EL (cell line): ENCODE measurements around the gene RAB3D.
A peak's percentile ranks its signal among the peaks of the same experiment; 100 is the strongest.
"Not testable (repeated sequence)": the region's sequence is repeated elsewhere in the genome, so short reads cannot be mapped to it uniquely, and the experiment has no call there.

Source experiments
- DNase-seq: peaks from one replicate; pipeline ENCODE4 v3.0.0-alpha.2; 2016

Gene RAB3D

GRCh38 chr19:11338121-11338520 is 1.3 kb downstream of the RAB3D start:
- DNase-seq: no peak

DNA sequence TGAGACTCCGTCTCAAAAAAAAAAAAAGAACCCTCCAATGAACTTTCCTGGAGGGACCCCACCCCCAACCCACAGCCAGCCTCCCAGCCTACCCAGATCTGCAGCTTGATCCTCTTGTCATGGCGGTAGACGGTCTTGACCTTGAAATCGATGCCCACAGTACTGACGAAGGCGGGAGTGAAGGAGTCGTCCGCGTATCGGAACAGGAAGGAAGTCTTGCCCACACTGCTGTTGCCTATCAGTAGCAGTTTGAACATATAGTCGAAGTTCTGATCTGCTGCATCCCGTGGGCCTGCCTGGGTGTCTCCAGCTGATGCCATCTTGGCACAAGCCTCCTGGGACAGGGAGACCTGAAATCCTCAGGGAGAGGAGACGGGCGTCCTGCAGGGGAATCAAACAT is 2.4 kb downstream of the RAB3D start:
- DNase-seq: no peak

DNA sequence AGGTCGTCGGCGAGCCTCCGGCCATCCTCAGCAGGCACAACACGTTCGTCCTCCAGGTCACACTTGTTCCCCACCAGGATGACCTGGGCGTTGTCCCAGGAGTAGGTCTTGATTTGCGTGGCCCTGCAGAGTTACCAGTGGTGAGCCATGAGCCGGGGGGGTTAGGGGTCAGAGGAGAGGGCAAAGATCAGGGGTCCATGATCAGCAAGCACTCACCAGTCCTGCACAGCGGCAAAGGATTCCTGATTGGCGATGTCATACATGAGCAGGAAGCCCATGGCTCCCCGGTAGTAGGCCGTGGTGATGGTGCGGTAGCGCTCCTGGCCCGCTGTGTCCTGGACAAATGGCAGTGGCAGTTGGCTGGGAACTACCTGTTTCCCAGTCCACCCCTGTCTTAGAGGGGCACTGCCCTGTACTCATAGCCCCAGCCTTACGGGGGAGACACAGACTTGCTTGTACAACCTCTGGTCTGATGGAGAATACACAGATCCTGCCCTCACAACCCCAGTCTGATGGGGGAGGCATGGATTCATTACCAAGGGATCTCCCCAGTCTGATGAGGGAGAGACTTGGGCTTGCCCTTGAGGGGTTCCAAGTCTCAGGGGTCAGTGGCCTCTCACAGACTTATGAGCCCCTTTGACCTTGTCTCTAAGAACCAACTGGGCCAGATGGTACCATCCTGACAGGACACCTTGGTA is 3.9 kb downstream of the RAB3D start:
- DNase-seq: no peak

DNA sequence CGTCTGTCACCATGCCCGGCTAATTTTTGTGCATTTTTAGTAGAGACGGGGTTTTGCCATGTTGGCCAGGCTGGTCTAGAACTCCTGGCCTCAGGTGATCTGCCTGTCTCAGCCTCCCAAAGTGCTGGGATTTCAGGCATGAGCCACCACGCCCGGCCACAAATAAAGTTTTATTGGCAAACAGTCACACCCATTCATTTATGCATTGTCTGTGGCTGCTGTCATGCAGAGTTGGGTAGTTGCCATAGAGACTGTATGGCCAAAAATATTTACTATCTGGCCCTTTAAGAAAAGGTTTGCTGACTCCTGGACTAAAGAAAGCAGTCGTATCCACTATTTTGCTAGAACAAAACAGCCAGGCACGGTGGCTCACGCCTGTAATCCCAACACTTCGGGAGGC is 5.6 kb downstream of the RAB3D start:
- not testable (repeated sequence) for DNase-seq

DNA sequence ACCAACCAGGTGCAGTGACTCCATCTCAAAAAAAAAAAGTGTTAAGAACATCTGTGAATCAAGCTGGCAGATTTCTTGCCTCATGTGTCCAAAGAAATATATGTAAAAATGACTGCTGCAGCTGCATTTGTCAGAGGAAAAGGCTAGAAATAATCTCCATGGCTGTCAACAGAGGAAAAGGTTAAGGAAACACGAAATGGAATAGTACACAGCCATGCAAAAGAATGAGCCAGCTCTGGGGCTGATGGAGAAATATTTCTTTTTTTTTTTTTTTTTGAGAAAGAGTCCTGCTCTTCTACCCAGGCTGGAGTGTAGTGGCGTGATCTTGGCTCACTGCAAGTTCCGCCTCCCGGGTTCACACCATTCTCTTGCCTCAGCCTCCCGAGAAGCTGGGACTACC is 6.6 kb downstream of the RAB3D start:
- DNase-seq: no peak

GRCh38 chr19:11331502-11331901 is 8.0 kb downstream of the RAB3D start:
- DNase-seq: no peak

DNA sequence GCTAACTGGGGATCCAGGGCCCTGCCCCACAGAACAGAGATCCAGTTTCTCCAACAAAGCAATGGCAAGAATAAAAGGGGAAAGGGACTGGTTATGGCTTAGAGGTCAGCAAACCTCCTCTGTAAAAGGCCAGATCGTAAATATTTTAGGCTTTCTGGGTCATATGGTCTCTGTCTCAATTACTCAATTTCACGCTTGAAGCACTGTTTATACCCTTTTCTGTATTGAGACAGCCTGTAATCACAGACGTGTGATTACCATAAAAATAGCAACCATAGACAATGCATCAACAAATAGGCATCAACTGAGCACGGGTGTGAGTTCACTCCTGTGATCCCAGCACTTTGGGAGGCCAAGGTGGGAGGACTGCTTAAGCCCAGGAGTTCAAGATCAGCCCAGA is 9.3 kb downstream of the RAB3D start:
- DNase-seq: no peak

GRCh38 chr19:11325544-11325943 is 13.9 kb downstream of the RAB3D start:
- no peak for DNase-seq

DNA sequence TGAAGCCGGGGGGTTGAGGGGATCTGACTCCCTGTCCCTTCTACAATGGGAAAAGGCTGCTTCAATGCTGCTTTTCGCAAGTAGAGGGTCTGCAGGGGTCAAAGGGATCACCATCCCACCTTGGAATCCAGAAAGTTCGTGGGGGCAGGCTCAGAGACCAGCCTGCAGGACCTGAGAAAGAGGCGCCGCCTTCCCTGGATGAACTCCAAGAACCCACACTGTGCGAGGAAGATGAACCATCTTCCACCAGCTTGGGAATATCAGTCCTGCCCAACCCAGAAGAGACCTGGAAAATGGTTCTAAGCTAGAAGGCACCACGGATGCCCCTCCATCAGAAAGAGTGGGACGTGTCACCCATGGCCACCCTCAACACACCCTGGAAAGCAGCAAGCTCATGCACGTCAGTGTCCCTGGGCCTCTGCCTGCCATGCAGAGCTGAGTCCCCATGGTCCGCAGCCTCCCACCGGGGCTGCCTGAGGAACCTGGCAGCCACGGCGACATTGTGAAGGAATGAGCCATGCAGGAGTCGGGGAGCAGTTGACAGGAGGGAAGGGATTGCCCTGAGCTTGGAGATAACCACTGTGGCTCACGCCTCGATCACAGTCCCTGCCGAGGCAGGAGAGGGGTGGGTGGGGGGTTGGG is 14.6 kb downstream of the RAB3D start:
- no peak for DNase-seq

GRCh38 chr19:11324079-11324661 is 15.3 kb downstream of the RAB3D start:
- DNase-seq: peak; percentile 93

DNA sequence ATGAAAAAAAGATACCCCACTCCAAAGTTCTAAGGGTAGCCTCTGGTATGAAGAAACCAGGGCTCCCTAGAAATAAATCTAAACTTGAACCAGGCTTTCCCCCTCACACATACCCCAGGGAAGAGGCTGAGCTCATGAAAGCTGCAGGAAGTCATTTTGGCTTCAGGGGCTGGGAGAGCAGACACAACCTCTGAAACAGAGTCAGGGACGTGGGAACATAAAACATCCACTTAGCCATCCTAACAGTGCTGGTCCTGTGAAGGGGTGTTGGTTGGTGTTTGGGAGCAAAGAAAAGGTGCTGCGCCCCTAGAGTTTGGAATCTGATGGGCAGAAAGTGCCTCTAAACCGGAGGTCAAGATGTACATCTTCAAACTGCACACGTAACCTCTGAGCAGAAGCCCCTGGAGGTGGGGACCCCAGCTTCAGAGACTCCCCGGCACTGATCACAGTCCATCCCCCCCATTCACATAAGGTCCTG is 15.8 kb downstream of the RAB3D start:
- DNase-seq: no peak

- DNase-seq: no peak
Observed at GRCh38 chr19:11322269-11323024, 17.0 kb downstream of the RAB3D start.

DNA sequence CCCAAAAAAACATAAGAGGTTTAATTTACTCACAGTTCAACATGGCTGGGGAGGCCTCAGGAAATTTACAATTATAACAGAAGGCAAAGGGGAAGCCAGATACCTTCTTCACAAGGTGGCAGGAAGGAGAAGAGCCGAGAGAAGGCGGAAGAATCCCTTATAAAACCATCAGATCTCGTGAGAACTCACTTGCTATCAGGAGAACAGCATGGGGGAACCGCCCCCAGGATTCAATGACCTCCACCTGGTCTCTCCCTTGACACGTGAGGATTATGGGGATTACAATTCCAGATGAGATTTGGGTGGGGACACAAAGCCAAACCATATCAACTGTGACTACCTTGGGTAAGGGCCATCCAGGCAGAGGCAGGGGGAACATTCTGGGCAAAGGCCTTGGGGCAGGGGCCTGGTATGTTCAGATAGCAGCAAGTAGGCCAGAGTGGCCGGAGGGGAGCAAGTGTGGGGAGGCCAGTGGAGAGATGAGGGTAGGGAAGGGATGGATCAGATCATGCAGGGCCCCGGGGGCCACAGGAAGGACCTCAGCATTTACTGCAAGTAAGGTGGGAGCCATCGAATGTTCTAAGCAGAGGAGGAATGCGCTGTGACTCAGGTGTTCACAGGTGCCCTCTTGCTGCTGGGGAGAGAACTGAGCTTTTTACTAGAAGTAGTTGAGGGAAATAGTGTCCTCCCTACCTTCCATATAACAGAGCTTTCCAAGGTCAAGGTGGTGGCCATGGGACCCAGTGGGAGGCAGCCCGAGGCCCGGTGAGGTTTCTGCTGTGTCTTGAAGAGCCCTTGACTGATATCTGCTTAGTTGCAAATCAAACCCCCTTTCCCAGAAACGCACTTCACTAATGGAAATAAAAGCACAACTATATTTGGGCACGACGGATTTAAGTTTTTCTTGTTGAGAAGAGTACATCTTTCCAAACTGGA is 18.0 kb downstream of the RAB3D start:
- no peak for DNase-seq

DNA sequence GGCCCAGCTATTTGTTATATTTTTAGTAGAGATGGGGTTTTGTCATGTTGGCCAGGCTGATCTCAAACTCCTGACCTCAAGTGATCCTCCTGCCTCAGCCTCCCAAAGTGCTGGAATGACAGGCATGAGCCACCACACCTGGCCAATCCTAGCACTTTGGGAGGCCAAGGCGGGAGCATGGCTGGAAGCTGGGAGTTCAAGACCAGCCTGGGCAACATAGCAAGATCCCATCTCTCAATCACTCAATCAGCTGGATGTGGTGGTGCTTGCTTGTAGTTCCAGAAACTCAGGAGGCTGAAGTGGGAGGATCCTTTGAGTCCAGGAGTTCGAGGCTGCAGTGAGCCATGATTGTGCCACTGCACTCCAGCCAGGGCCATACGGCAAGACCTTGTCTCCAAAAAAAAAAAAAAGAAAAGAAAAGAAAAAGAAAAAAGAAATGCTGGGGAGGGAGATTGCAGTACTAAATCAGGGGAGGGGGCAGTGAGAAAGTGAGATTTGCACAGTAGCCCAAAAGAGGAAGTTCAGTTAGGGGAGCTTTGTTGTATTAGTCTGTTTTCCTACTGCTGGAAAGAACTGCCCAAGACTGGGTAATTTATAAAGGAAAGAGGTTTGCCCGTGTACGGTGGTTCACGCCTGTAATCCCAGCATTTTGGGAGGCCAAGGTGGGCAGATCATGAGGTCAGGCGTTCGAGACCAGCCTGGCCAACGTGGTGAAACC is 19.0 kb downstream of the RAB3D start:
- DNase-seq: not testable (repeated sequence)

DNA sequence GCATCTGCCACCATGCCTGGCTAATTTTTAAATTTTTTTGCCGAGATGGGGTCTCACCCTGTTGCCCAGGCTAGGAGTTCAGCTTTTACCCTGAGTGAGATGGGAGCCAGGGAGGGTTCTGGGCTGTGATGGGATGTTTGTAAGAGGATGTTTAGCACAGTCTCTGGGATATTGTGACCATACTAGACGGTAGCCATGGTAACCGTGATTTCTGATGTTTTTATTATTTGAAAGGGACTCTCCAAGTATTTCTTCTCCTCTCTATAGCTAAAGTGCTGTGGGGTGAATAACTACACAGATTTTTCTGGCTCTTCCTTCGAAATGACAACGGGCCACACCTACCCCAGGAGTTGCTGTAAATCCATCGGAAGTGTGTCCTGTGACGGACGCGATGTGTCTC is 33.1 kb downstream of the RAB3D start:
- DNase-seq: no peak

DNA sequence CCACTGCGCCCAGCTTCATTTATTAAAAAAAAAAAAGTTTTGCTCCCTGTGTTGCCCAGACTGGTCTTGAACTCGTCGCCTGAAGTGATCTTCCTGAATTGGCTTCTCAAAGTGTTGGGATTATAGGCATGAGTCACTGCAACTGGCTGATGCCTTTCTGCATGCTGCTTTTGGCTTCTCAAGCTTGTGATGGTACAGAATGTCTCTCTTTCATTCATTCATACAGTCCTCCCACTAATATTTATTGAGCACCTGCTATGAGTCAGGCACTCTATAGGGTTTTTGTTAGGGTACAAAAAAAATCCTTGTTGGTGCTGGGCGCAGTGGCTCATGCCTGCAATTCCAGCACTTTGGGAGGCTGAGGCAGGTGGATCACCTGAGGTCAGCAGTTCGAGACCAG is 34.5 kb downstream of the RAB3D start:
- DNase-seq: no peak

GRCh38 chr19:11300811-11301120 is 38.7 kb downstream of the RAB3D start:
- DNase-seq: no peak

DNA sequence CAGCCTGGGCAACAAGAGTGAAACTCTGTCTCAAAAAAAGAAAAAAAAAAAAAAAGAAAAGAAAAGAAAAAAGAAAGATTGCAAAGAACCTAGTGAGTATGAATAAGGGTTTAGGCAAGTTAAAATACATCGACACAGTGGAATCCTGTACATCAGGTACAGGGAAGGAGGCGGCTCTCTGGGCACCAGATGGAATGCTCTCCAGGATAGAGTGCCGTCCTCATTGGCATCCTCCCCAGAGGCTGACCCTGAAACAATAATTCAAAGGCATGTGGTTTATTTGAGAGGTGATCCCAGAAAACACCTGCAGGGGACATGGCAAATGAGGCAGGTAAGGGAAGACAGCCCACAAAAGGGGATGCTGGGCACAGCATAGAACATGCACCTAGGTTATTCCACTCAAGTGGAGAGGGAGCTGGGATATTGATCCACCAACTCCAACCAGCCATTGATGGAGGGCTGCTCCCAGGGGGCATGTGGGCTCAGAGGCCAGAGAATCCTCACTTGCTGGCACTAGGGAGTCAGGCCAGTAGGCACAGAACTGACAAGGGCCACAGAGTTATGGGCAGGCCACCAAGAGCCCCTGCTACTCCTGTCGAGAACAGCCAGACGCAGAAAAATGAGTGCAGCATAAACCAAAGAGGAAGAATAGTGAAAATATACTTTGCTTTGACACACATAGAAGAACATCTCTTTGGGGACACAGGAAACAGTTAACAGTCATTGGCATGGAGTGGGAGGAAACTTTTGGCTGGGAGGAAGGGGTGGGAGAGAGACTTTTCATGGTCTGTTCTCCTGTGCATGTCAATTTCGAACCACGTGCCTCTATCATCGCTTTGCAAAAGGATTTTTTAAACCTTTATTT is 39.3 kb downstream of the RAB3D start:
- no peak for DNase-seq

DNA sequence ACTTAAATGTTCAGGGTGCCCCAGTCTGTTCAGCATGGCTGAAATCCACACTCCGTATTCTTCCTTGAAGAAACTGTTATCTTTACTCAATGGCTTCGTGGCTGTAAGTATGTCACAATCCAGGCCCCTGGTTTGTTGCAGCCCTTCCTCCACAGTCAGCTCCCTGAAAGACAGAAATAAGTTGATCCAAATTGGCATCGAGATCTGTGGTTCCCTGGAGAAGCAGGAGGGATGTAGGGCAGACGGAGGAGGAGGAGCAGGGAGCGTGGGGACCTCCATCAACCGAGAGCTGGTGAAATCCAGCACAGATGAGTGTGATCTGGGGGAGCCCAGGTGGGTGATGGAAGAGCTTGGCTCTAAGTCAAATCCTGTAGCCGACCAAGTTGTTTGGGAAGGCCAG is 43.2 kb downstream of the RAB3D start:
- DNase-seq: no peak

DNA sequence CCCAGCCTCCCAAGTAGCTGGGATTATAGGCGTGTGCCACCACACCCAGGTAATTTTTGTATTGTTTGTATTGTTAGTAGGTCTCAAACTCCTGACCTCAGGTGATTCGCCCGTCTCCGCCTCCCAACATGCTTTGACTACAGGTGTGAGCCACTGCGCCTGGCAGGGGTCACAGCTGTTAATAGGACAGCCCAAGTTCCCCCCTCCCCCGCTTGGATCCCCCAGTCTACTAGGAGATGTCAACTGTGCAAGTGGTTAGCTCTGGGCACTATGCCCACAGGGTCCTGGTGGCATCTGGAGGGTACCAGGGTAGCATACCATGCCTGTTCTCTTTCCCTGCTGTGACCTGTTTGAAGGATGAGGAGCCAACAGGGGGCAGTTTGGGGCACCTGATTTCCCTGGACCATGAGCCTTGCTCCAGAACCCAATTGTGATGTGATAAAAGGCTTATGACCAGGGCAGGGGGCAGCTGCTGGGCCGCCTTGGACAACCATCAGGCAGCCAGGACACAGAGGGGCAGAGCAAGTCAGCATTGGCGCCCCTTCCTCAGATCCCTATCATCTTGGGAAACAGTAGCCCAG is 43.7 kb downstream of the RAB3D start, which contains the start of gene TSPAN16:
Gene TSPAN16, plus strand, starts transcription at position 496 of the 581 bp plus-strand sequence. CDS start 138 bp downstream, outside the sequence.
- no peak for DNase-seq
